Right lung (tissue), 5 donors: Measurements from ENCODE around the gene MAPK14. TPM values are rescaled to one million over a fixed set of nuclear protein-coding genes. Genes with fewer than 3 reads are reported as not detected.

ENCODE experiments used
- DNase-seq, 2 donors: peaks; one replicate each; pipeline ENCODE4 v3.0.0-alpha.2; 2013
- polyA plus RNA-seq, 5 donors: library from polyadenylated mRNA; unstranded; fragments of 120-200 nt; gene quantifications; one replicate each; pipeline versions ENCODE4 v1.2.1 to v1.2.3, GENCODE V29; 2013; ENCODE audit warnings: inconsistent platforms in 1 of 5, low replicate concordance in 1 of 5; ENCODE audit not compliant: insufficient read length in 5 of 5, insufficient read depth in 1 of 5

The MAPK14 gene
- polyA plus RNA-seq, 5 donors, result 52.1 to 74.7 (median 70.9) TPM

- no peak for DNase-seq
Measured at GRCh38 chr6:36033935-36034334, 6.3 kb downstream of the MAPK14 start.

GRCh38 chr6:36034441-36034840, 6.8 kb downstream of the MAPK14 start:
- DNase-seq, result peak; percentile 48 to 50

- peak; percentile 64 to 69 for DNase-seq
Measured at GRCh38 chr6:36035225-36035624, 7.6 kb downstream of the MAPK14 start.

- DNase-seq, result no peak
Measured at GRCh38 chr6:36038120-36038876, 10.7 kb downstream of the MAPK14 start.

GRCh38 chr6:36039112-36039511, 11.5 kb downstream of the MAPK14 start:
- DNase-seq, result no peak

- DNase-seq, result no peak
Measured at GRCh38 chr6:36040958-36041357, 13.3 kb downstream of the MAPK14 start.

GRCh38 chr6:36042618-36043260, 15.1 kb downstream of the MAPK14 start:
- DNase-seq, result no peak

- no peak for DNase-seq
Measured at GRCh38 chr6:36049582-36049981, 22.0 kb downstream of the MAPK14 start.

GRCh38 chr6:36050305-36050704, 22.7 kb downstream of the MAPK14 start:
- DNase-seq, result no peak

- no peak for DNase-seq
Measured at GRCh38 chr6:36050947-36051710, 23.5 kb downstream of the MAPK14 start.

GRCh38 chr6:36052097-36052496, 24.5 kb downstream of the MAPK14 start:
- DNase-seq, result no peak

GRCh38 chr6:36053878-36054277, 26.3 kb downstream of the MAPK14 start:
- no peak for DNase-seq

- no peak for DNase-seq
Measured at GRCh38 chr6:36054415-36054814, 26.8 kb downstream of the MAPK14 start.

- no peak for DNase-seq
Measured at GRCh38 chr6:36054956-36055355, 27.3 kb downstream of the MAPK14 start.

GRCh38 chr6:36056178-36056577, 28.6 kb downstream of the MAPK14 start:
- no peak for DNase-seq

- no peak for DNase-seq
Measured at GRCh38 chr6:36061236-36061635, 33.6 kb downstream of the MAPK14 start.

GRCh38 chr6:36062247-36062646, 34.6 kb downstream of the MAPK14 start:
- no peak for DNase-seq

GRCh38 chr6:36063318-36064060, 35.9 kb downstream of the MAPK14 start:
- DNase-seq, result no peak

- no peak for DNase-seq
Measured at GRCh38 chr6:36064770-36065396, 37.3 kb downstream of the MAPK14 start.

GRCh38 chr6:36065916-36066315, 38.3 kb downstream of the MAPK14 start:
- DNase-seq, result no peak

GRCh38 chr6:36066817-36067216, 39.2 kb downstream of the MAPK14 start:
- no peak for DNase-seq
